NT2/D1 (cell line): ENCODE data around the gene REPIN1.

ENCODE experiments used
- SUZ12 ChIP-seq: IDR thresholded peaks from 2 replicates; pipeline ENCODE4 v1.6.1; 2011; ENCODE audit not compliant: insufficient read length, insufficient read depth; ENCODE audit errors: extremely low read depth
- YY1 ChIP-seq: IDR thresholded peaks from 2 replicates; pipeline ENCODE4 v1.6.1; 2011; ENCODE audit not compliant: insufficient read length, insufficient read depth
- ZNF274 ChIP-seq: IDR thresholded peaks from 2 replicates; pipeline ENCODE4 v1.6.1; 2011; ENCODE audit warnings: mild to moderate bottlenecking, low read depth, low read length

GRCh38 chr7:150398108-150398964, 29.7 kb downstream of the REPIN1 start:
- TF ChIP-seq ZNF274 (no peak), YY1 (no peak), SUZ12 (no peak)
